ENCODE data around the gene ADAMTS5. TPM values are rescaled to one million over a fixed set of nuclear protein-coding genes. Genes with fewer than 3 reads are reported as not detected.

ADAMTS5 gene
- total and polyA plus RNA-seq, 2 of the 8 experiments (the other 6 are each of a cell fraction or from before 2014, with no cell fraction given): 0.20 to 1.1 TPM

DNA sequence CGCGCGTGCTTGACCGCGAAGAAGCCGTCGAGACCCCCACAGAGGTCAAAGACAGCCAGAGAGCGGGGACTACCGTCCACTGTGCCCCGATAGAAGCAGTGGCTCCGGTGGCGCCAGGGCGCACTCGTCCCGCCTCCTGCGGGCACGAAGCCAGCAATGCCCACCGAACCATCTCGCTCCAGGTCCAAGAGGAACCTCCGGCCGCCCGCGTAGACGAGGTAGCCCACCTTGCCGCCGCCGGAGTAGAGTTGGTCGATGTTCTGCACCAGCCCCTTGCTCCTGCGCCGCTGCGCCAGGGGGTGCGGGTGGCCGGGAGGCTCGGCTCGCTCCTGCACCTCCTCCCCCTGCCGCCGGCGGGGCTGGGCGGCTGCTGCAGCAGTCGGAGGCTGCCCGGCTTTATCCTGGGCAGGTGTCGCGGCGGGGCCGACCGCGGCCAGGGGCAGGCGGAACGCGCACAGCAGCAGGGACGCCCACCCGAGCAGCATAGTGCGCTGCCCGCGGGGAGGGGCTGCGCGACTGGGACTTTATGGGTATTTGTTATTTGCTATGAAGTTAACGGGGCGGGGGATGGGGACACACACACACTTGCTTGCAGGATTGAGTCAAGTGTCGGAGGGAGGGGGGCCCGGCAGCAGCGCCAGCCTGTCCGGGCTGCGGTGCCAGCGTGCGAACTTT lies 844 bp downstream of the ADAMTS5 start (continued):
- TF ChIP-seq KDM5A (IDR thresholded peaks at IDR 0.05; ENCODE audit: low read length): no peak
- peak; percentile 72 for TF ChIP-seq SUZ12 (IDR thresholded peaks at IDR 0.05; ENCODE audit: low read length)
- TF ChIP-seq CBX5 (IDR thresholded peaks at IDR 0.05; ENCODE audit: low read depth, low read length): no peak
- TF ChIP-seq SP4 (IDR thresholded peaks at IDR 0.05; ENCODE audit: low read length): no peak
- TF ChIP-seq TBP (IDR thresholded peaks at IDR 0.05; ENCODE audit: low read depth, low read length): no peak
- TF ChIP-seq, protein P1, sequence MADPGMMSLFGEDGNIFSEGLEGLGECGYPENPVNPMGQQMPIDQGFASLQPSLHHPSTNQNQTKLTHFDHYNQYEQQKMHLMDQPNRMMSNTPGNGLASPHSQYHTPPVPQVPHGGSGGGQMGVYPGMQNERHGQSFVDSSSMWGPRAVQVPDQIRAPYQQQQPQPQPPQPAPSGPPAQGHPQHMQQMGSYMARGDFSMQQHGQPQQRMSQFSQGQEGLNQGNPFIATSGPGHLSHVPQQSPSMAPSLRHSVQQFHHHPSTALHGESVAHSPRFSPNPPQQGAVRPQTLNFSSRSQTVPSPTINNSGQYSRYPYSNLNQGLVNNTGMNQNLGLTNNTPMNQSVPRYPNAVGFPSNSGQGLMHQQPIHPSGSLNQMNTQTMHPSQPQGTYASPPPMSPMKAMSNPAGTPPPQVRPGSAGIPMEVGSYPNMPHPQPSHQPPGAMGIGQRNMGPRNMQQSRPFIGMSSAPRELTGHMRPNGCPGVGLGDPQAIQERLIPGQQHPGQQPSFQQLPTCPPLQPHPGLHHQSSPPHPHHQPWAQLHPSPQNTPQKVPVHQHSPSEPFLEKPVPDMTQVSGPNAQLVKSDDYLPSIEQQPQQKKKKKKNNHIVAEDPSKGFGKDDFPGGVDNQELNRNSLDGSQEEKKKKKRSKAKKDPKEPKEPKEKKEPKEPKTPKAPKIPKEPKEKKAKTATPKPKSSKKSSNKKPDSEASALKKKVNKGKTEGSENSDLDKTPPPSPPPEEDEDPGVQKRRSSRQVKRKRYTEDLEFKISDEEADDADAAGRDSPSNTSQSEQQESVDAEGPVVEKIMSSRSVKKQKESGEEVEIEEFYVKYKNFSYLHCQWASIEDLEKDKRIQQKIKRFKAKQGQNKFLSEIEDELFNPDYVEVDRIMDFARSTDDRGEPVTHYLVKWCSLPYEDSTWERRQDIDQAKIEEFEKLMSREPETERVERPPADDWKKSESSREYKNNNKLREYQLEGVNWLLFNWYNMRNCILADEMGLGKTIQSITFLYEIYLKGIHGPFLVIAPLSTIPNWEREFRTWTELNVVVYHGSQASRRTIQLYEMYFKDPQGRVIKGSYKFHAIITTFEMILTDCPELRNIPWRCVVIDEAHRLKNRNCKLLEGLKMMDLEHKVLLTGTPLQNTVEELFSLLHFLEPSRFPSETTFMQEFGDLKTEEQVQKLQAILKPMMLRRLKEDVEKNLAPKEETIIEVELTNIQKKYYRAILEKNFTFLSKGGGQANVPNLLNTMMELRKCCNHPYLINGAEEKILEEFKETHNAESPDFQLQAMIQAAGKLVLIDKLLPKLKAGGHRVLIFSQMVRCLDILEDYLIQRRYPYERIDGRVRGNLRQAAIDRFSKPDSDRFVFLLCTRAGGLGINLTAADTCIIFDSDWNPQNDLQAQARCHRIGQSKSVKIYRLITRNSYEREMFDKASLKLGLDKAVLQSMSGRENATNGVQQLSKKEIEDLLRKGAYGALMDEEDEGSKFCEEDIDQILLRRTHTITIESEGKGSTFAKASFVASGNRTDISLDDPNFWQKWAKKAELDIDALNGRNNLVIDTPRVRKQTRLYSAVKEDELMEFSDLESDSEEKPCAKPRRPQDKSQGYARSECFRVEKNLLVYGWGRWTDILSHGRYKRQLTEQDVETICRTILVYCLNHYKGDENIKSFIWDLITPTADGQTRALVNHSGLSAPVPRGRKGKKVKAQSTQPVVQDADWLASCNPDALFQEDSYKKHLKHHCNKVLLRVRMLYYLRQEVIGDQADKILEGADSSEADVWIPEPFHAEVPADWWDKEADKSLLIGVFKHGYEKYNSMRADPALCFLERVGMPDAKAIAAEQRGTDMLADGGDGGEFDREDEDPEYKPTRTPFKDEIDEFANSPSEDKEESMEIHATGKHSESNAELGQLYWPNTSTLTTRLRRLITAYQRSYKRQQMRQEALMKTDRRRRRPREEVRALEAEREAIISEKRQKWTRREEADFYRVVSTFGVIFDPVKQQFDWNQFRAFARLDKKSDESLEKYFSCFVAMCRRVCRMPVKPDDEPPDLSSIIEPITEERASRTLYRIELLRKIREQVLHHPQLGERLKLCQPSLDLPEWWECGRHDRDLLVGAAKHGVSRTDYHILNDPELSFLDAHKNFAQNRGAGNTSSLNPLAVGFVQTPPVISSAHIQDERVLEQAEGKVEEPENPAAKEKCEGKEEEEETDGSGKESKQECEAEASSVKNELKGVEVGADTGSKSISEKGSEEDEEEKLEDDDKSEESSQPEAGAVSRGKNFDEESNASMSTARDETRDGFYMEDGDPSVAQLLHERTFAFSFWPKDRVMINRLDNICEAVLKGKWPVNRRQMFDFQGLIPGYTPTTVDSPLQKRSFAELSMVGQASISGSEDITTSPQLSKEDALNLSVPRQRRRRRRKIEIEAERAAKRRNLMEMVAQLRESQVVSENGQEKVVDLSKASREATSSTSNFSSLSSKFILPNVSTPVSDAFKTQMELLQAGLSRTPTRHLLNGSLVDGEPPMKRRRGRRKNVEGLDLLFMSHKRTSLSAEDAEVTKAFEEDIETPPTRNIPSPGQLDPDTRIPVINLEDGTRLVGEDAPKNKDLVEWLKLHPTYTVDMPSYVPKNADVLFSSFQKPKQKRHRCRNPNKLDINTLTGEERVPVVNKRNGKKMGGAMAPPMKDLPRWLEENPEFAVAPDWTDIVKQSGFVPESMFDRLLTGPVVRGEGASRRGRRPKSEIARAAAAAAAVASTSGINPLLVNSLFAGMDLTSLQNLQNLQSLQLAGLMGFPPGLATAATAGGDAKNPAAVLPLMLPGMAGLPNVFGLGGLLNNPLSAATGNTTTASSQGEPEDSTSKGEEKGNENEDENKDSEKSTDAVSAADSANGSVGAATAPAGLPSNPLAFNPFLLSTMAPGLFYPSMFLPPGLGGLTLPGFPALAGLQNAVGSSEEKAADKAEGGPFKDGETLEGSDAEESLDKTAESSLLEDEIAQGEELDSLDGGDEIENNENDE (IDR thresholded peaks at IDR 0.05; ENCODE audit: insufficient replicate concordance, low read length): no peak
- TF ChIP-seq JUND (IDR thresholded peaks at IDR 0.05; ENCODE audit: low read length): no peak
- TF ChIP-seq, protein P2, sequence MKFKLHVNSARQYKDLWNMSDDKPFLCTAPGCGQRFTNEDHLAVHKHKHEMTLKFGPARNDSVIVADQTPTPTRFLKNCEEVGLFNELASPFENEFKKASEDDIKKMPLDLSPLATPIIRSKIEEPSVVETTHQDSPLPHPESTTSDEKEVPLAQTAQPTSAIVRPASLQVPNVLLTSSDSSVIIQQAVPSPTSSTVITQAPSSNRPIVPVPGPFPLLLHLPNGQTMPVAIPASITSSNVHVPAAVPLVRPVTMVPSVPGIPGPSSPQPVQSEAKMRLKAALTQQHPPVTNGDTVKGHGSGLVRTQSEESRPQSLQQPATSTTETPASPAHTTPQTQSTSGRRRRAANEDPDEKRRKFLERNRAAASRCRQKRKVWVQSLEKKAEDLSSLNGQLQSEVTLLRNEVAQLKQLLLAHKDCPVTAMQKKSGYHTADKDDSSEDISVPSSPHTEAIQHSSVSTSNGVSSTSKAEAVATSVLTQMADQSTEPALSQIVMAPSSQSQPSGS (IDR thresholded peaks at IDR 0.05; ENCODE audit: low read length): no peak
- TF ChIP-seq TCF12 (IDR thresholded peaks at IDR 0.05; ENCODE audit: low read depth, low read length): no peak

Data from H1 (cell line).